Stomach (tissue), 9 donors: ENCODE measurements around the gene EYA3. TPM values are rescaled to one million over a fixed set of nuclear protein-coding genes. Genes with fewer than 3 reads are reported as not detected.
"Not testable (repeated sequence)": the region's sequence is repeated elsewhere in the genome, so short reads cannot be mapped to it uniquely, and the experiment has no call there.

ENCODE experiments used
- DNase-seq, 2 donors: peaks; one replicate each; pipeline versions ENCODE4 v3.0.0 to v3.0.0-alpha.2; 2013 to 2019
- H3K27ac ChIP-seq, 5 donors: fragments of 200-600 bp in 4 of 5; sonication (generic) in 4 of 5; one replicate each; pipeline ENCODE4 v1.5.1; 2013 to 2019; ENCODE audit warnings: mild to moderate bottlenecking in 1 of 5, moderate library complexity in 1 of 5
- H3K27me3 ChIP-seq, 3 donors: fragments of 200-600 bp; sonication (generic); one replicate each; pipeline ENCODE4 v1.5.1; 2017 to 2019; ENCODE audit warnings: mixed run types in 1 of 3
- H3K36me3 ChIP-seq, 4 donors: fragments of 200-600 bp; sonication (generic); 1 replicate in 3 of 4; 2 replicates in 1 of 4; pipeline ENCODE4 v1.5.1; 2016 to 2019
- H3K4me1 ChIP-seq, 4 donors: fragments of 200-600 bp; sonication (generic); one replicate each; pipeline ENCODE4 v1.5.1; 2016 to 2019
- H3K4me3 ChIP-seq, 4 donors: fragments of 200-600 bp; sonication (generic) in 3 of 4; one replicate each; pipeline ENCODE4 v1.5.1; 2016 to 2019; ENCODE audit warnings: mild to moderate bottlenecking in 1 of 4
- H3K9me3 ChIP-seq, 4 donors: fragments of 200-600 bp; sonication (generic); one replicate each; pipeline ENCODE4 v1.5.1; 2016 to 2019
- CTCF ChIP-seq, 7 experiments: fragments of 450-650 bp in 4 of 7; fragments of 200-600 bp in 3 of 7; sonication (generic) in 3 of 7; IDR thresholded peaks; one replicate each; pipeline ENCODE4 v1.5.1; 2016 to 2019; ENCODE audit warnings: antibody characterized with exemption in 7 of 7, control low read depth in 2 of 7, mild to moderate bottlenecking in 1 of 7
- EP300 ChIP-seq: sonication (generic); formaldehyde crosslinking; IDR thresholded peaks from one replicate; pipeline ENCODE4 v1.6.1; 2017; ENCODE audit warnings: antibody characterized with exemption
- POLR2A ChIP-seq, 4 donors: fragments of 450-650 bp; IDR thresholded peaks; one replicate each; pipeline ENCODE4 v1.6.1; 2016; ENCODE audit warnings: antibody characterized with exemption in 4 of 4, control low read depth in 2 of 4, mild to moderate bottlenecking in 1 of 4, moderate library complexity in 1 of 4
- POLR2AphosphoS5 ChIP-seq, 3 donors: sonication (generic); formaldehyde crosslinking; IDR thresholded peaks; one replicate each; pipeline ENCODE4 v1.6.1; 2016; ENCODE audit warnings: antibody characterized with exemption in 3 of 3
- WGBS, 5 donors: extraction: QIAGEN DNeasy Blood & Tissue Kit in 3 of 5; methylation state at CpG; one replicate each; pipeline versions ENCODE4 v1.1.5 to v1.1.7; 2013 to 2018; 5-methylcytosine and 5-hydroxymethylcytosine counted together
- intact Hi-C: fragments of 100-400 bp; cut with DNase I; formaldehyde crosslinking; loops from one replicate; pipeline ENCODE4 v1.15.1; 2023; ENCODE audit warnings: low total_unique reads
- polyA plus RNA-seq, 3 donors: library from polyadenylated mRNA; stranded (reverse); fragments of 200-250 nt; gene quantifications; one replicate each; pipeline ENCODE4 v1.2.3, GENCODE V29; 2013
- total RNA-seq, 5 donors: library from RNA; depleted of rRNA; stranded (reverse); fragments of >200 nt; gene quantifications; one replicate each; pipeline versions ENCODE4 v1.1.0 to v1.2.3, GENCODE V29; 2014 to 2016
- donor health status: healthy with polysubstance abuse.
- donor health status: Bipolar disorder and iron deficiency.
- donor health status: healthy.

EYA3 gene
- total and polyA plus RNA-seq, 8 donors = 2.9 to 38.2 (median 12.5) TPM

DNA sequence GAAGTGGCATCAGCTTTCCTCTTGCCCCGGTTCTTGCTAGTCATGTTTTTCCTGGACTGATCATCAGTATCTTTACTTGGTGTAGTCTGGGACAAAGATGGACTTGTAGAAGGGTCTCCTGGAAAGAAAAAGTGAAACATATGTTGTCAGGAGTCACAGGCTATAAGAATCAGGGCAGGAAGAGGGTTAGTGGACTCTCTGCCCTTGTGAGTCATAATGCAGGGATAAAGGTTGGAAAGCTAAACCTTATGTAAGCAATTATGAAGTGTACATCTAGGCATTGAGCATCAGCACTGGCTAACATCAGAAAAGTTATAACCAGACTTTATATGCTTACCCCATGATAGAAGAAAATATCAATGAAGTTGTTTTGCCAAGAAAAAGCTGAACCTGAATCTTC lies 77.4 kb downstream of the EYA3 start:
- H3K36me3 ChIP-seq = peaks cover 17 to 83% (median 77%) of the 10 kb centered on the region in 4 donors

GRCh38 chr1:28003117-28003516 lies 85.3 kb downstream of the EYA3 start:
- H3K4me3 ChIP-seq, DNase-seq, intact Hi-C loops, H3K27me3 ChIP-seq, H3K9me3 ChIP-seq, H3K27ac ChIP-seq, H3K4me1 ChIP-seq: not testable (repeated sequence)
- WGBS, 5 donors = 94 to 98% (median 96%) methylated on average over 7 to 8 of the region's 8 CpGs
- H3K36me3 ChIP-seq = peaks cover 34 to 92% (median 91%) of the 10 kb centered on the region in 4 donors

More for the DNA sequence above, 77.4 kb downstream of the EYA3 start:
- no peak for TF ChIP-seq POLR2A (IDR thresholded peaks at IDR 0.05)
- TF ChIP-seq POLR2AphosphoS5 (IDR thresholded peaks at IDR 0.05) = no peak
- no peak for TF ChIP-seq CTCF (IDR thresholded peaks at IDR 0.05)
- no peak for TF ChIP-seq EP300
- no peak overlapping the region for H3K27ac ChIP-seq
- intact Hi-C loops = no loop called here
- H3K4me3 ChIP-seq = no peak overlapping the region
- WGBS, 5 donors = 87 to 94% (median 92%) methylated on average over 1 of the region's 1 CpG
- no peaks in the 10 kb centered on the region for H3K9me3 ChIP-seq
- DNase-seq = peak in 1 of 2 donors; percentile 6
- H3K27me3 ChIP-seq = no peaks in the 10 kb centered on the region
- H3K4me1 ChIP-seq = no peaks in the 10 kb centered on the region

- H3K27me3 ChIP-seq = no peaks in the 10 kb centered on the region
- no peak overlapping the region for H3K27ac ChIP-seq
- H3K4me3 ChIP-seq = no peak overlapping the region
- H3K9me3 ChIP-seq = no peaks in the 10 kb centered on the region
- intact Hi-C loops = no loop called here
- no peaks in the 10 kb centered on the region for H3K4me1 ChIP-seq
- DNase-seq = no peak
- 98 to 99% (median 98%) methylated on average over 10 of the region's 10 CpGs for WGBS, 5 donors
- TF ChIP-seq POLR2A (IDR thresholded peaks at IDR 0.05) (no peak), POLR2AphosphoS5 (IDR thresholded peaks at IDR 0.05) (no peak), EP300 (no peak), CTCF (IDR thresholded peaks at IDR 0.05) (no peak)
- H3K36me3 ChIP-seq = peaks cover 40 to 98% (median 96%) of the 10 kb centered on the region in 4 donors
Measured at GRCh38 chr1:28002600-28002999, 85.8 kb downstream of the EYA3 start.

DNA sequence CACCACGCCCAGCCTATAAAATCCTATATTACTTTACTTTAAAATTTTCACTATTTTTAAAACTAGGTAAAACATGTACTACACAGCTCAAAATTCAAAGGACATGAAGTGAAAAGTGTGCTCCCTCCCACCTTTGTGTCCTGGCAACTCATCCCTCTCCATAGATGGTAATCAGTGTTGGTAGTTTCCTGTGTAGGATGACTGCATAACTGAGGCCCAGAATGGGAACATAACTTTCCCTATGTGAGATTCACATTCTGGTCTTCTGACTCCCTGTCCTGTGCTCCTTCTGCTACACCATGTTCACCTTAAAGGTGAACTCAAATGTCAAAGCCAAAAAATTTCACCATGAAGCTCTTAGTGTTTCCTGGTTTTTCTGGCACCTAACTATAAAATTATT lies 89.4 kb downstream of the EYA3 start:
- TF ChIP-seq EP300 (no peak), POLR2A (IDR thresholded peaks at IDR 0.05) (no peak), POLR2AphosphoS5 (IDR thresholded peaks at IDR 0.05) (no peak), CTCF (IDR thresholded peaks at IDR 0.05) (no peak)
- 89 to 98% (median 97%) methylated on average over 1 of the region's 1 CpG for WGBS, 5 donors
- H3K4me3 ChIP-seq = no peak overlapping the region
- H3K27ac ChIP-seq = no peak overlapping the region
- intact Hi-C loops = no loop called here
- no peak for DNase-seq
- H3K9me3 ChIP-seq = no peaks in the 10 kb centered on the region
- H3K36me3 ChIP-seq = peaks cover 50 to 99% (median 99%) of the 10 kb centered on the region in 4 donors
- H3K4me1 ChIP-seq = no peaks in the 10 kb centered on the region
- no peaks in the 10 kb centered on the region for H3K27me3 ChIP-seq

DNA sequence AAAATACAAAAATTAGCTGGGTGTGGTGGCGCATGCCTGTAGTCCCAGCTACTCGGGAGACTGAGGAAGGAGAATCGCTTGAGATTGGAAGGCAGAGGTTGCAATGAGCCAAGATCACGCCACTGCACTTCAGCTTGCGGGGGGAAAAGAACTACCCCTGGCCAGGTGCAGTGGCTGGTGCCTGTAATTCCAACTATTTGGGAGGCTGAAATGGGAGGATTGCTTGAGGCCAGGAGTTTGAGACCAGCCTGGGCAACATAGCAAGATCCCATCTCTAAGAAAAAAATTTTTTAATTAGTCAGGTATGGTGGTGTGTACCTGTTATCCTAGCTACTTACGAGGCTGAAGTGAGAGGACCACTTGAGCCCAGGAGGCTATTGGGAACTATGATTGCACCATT lies 93.9 kb downstream of the EYA3 start:
- DNase-seq, H3K27ac ChIP-seq, H3K9me3 ChIP-seq, H3K27me3 ChIP-seq, intact Hi-C loops, H3K4me3 ChIP-seq: not testable (repeated sequence)
- Histone ChIP-seq H3K4me1 (peaks cover 0 to 10% (median 0%) of the 10 kb centered on the region in 4 donors), H3K36me3 (peaks cover 39 to 100% (median 100%) of the 10 kb centered on the region in 4 donors)
- WGBS, 5 donors = 90 to 97% (median 96%) methylated on average over 6 of the region's 6 CpGs
